Left cardiac atrium (tissue), 4 donors: Measurements from ENCODE around the gene SAMM50. TPM values are rescaled to one million over a fixed set of nuclear protein-coding genes. Genes with fewer than 3 reads are reported as not detected.
"Not testable (repeated sequence)": the region's sequence is repeated elsewhere in the genome, so short reads cannot be mapped to it uniquely, and the experiment has no call there.

Experiments
- ATAC-seq, 2 donors: fragments of 200-7000 bp; cut with Tn5 transposase; one replicate each; pipeline ENCODE4 v1.9.1; 2020; ENCODE audit warnings: mild to moderate bottlenecking in 2 of 2, moderate library complexity in 2 of 2
- DNase-seq: peaks from one replicate; pipeline ENCODE4 v3.0.0-alpha.2; 2020
- intact Hi-C, 2 donors: fragments of 100-400 bp; cut with DNase I; formaldehyde crosslinking; loops; one replicate each; pipeline versions ENCODE4 v1.14.1 to v1.15.1; 2022 to 2023
- total RNA-seq, 2 donors: library from RNA; stranded (reverse); fragmentation: NEBNext Ultra II Directional; extraction: Animal tissue kit (Norgen Biotek cat#: 25700); gene quantifications; one replicate each; pipeline ENCODE4 v1.2.1, GENCODE V29; 2021
- donor health status: DM: no; HTN: yes; CAD: no.
- donor health status: DM: no; HTN: yes; CAD: no; lungs with severe emphysema.
- donor health status: DM: yes; HTN: yes; CAD: no.
- donor health status: Dilated cardiomyopathy.

The SAMM50 gene
- total RNA-seq, 2 donors from 2014 or later: 55.5 to 67.6 TPM

DNA sequence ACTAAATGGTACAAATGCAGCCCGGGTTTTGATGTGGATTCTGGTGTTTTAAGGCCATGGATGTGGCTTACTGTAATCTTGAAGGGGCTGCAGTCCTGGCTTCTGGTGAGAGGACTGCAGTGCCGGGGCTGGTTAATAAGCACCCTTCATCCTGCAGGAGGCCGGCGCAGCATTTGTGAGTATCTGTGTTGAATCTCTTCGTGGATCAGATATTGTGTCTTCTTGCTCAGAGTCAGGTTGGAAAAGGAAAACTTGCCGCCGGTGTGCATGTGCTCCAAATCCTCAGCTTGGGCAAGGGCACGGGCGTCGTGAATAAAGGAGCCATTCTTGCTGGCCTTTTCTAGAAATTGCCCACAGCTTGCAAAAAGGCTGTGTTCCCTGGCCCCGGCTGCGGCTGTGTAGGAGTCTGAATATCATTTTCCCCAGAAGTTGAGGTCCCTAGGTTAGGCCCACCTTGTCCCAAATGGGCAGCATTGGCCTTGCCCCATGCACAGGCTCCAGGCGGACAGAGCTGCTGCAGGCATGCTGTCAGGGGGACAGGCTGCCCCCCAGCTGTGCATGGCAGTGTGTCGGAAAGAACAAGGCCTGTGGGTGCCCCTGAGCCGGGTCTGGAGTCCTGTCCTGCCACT, 39.9 kb downstream of the SAMM50 start:
- intact Hi-C loops: no loop called here
- DNase-seq (no peak), ATAC-seq (no peak)

DNA sequence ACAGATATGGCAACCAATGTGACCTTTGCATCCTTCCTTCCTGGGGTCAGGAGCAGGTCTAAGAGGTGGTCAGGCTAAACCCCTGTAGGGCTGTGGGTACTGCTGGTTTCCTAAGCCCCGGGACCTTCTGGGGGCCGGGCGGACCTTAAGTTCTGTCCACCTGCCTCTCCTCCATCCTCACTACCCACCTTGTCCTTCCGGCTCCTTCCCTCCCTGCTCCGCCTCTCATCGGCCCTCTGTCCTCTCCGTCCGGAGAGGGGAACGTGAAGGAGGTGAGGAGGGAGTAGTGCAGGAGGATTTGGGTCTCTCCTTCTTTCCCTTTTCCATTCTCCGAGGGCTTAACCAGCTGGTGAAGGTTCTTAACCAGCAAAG, 40.5 kb downstream of the SAMM50 start:
- intact Hi-C loops: no loop called here
- ATAC-seq: no peak
- DNase-seq: no peak

DNA sequence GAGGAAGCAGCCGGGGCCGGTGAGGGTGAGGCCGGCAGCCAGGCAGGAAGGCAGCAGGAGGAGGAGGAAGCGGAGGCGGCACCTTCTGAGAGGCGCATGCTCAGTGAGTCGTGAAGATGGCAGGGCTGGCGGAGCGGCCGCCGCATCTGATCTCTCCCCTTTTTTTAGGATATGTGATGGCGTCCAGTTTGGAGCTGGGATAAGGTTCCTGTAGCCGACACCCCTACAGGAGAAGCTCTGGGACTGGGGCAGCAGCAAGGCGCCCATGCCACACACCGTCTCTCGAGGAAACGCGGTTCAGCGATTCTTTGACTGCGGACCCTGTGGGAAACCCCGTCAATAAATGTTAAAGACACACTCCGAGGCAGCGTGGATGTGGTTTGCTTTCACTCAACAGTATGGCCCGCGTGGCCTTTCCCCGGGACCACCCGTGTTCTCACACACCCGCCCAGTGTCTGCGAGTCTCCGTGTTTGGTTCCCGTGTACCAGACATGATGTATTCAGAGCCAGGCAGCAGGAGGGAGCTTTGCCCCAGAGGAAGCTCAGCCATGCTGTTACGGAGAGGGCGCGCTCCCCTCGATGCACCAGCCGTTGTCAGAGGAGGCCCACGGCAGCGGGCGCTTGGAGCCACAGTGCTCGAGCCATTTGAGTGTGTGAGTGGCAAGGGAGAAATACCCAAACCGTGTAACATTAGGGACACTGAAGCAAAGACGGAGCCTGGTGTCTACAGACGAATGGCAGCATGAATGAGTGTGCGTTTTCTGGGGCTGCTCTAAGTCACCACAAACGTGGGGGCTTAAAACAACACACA, 41.1 kb downstream of the SAMM50 start:
- peak; percentile 28 to 47 for ATAC-seq
- intact Hi-C loops: no loop called here
- DNase-seq: peak; percentile 71

DNA sequence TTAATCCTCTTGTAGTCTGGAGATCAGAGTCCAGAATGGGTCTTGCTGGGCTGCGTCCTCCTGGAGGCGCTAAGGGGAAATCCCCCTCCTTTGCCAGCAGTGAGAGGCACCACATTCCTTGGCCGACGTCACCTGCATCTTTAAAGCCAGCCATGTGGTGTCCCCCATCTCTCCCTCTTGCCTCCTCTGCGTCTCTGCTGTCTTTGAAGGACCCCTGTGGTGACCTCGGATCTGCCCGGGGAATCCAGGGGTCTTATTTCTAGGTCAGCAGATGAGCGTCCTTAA, 41.7 kb downstream of the SAMM50 start:
- DNase-seq: no peak
- no peak for ATAC-seq
- intact Hi-C loops: no loop called here

DNA sequence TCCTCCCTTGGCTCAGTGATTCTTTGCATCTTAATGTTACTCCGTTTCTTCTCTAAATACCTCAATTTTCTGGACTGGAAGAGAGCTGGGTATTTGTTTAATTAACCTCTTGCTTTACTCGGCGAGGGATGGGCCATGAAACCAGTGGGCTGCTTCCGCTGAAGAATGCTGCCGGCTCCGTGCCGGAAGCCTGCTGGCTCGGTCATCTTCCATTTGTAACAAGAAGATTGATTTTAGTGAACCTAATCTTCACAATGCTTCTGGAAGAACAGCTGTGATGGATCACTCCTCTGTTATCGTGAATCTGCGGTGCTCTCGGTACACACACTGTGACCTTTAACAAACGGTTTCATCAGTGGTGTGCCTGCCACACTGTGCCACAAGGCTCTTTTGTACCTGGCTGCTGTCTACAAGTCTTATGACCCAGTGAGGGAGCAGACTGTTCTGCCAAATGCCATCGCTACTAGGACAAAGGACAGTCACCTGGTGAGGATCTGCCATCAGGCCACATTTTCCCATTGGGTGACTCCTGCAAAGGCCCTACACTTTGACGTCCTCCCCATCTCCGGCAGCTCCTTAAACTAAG, 43.5 kb downstream of the SAMM50 start:
- intact Hi-C loops: loop anchor here in 1 of 2 donors (2.0 kb wide), 1 partner anchor 86 kb away; no protein-coding TSS in a partner anchor
- ATAC-seq (peak; percentile 35 to 58), DNase-seq (peak; percentile 40)

DNA sequence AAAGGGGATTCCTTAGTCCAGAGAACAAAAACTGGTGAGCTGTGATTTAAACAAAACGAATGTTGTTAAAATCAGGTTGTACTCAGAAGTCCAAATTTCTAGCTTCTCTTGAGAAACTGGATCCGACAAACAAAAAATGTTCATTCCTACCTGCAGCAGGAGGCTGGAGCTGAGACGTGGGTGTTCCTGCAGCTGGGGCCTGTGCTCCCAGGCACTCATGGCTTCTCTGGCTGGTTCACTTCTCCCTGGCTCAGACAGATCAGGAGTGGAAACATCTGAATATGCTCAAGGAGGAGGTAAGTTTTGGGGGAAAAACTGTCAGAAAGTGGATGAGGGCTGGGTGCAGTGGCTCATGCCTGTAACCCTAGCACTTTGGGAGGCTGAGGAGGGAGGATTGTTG, 44.1 kb downstream of the SAMM50 start:
- intact Hi-C loops: loop anchor here in 1 of 2 donors (2.0 kb wide), 1 partner anchor 85 kb away; no protein-coding TSS in a partner anchor
- ATAC-seq (no peak), DNase-seq (no peak)

DNA sequence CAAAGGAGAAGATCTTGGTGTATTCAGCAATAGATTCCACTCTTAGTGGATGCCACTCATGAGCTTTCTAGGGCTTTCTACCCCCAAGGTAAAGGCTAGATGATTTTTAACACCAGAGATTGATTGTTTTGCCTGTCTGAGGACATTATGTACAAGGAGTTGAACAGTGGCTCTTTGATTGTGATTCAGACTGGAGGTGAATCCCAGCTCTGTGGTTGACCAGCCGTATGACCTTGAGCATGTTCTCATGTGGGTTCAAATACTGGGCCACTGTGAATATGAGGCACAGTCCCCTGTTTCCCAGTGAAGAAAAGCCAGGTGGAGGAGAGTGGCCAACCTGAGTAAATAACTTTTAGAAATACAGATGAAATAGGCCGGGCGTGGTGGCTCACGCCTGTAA, 44.9 kb downstream of the SAMM50 start:
- intact Hi-C loops: no loop called here
- DNase-seq (no peak), ATAC-seq (no peak)

DNA sequence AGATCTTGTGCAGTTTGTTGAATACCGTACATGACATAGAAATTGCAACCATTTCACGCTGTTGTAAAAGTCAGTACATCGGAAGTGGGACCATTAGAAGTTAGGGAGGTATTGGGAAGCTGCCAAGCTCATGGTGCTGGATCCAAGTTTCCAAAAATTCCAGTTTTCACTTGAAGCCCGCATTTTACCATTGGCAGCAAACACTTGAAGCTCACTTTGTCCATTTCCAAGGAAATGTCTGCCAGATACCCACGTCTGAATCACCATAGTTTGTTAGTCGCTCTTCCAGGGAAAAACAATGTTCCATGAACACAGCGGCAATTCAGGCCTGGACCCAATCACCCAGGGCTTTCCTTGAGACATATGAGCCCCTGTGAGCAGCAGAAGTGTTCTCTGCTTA, 46.3 kb downstream of the SAMM50 start:
- no peak for ATAC-seq
- DNase-seq: no peak
- intact Hi-C loops: no loop called here

DNA sequence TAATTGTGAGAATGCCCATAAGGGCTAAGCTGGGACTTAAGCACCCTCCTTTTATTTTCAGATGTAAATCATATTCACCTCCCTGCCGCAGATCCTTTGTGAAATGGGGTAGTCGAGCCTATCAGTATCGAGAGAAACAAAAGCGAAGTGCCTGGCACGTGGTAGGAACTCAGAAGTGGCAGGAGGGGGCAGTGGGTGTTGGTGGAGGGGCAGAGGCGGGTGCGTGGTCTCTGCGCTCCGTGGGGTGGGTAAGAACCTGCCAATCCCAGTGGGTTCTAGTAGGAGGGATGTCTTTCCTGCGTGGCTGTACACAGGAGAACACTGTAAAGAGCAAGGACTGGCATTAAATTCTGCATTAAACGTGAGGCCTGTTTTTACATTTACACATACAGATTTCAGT, 47.1 kb downstream of the SAMM50 start:
- DNase-seq (no peak), ATAC-seq (no peak)
- intact Hi-C loops: no loop called here

DNA sequence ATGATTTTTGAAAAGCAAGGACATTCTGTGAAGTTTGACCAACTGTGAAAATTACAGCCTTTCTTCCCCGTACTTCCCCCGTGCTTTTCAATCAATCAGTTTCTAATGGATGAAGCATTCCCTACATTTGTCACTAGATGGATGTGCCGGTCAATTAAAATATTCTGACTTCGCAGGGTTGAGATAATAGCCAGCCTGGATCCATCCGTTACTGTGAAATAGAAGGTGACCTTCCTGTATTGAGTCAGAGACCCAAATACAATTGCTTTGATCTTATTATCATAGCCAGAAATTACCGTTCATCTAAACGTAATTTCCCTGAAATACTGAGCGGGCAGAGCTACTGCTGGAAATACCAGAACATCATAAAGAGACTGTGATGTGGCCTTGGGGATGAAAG, 47.8 kb downstream of the SAMM50 start:
- no peak for DNase-seq
- intact Hi-C loops: no loop called here
- ATAC-seq: no peak

DNA sequence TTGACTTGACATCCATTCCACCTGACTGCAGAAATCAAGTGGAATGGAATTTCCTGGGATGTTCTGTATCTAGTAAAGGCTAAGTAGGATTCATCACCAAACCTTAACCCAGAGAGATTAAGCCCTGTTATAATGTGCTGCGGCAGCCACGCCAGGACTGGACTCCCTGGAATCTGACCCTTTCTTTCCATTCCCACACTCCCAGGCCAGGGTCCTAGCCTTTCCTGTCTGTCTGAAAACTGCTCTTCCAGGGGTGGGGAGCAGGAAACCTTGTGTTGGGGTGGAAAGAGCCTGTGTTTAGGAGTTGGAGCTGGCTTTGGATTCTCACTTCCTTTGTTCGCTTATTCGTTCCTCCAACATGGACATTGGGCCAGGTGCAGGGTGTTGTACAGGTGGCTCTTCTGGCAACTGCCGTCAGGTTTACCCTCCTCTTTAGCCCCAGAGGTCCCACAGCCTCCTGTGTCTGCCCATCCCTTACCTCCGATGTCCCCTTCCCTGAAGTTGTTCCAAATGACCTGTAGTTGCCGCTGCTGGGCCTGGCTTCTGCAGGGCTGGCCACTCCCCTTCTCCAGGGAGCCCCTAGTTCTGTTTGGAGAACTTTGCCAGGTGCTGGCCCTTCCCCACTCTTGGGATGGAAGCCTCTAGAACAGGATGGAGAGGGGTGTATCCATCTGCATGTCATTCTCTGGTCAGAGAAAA, 48.3 kb downstream of the SAMM50 start:
- peak; percentile 38 to 45 for ATAC-seq
- no peak for DNase-seq
- intact Hi-C loops: no loop called here

DNA sequence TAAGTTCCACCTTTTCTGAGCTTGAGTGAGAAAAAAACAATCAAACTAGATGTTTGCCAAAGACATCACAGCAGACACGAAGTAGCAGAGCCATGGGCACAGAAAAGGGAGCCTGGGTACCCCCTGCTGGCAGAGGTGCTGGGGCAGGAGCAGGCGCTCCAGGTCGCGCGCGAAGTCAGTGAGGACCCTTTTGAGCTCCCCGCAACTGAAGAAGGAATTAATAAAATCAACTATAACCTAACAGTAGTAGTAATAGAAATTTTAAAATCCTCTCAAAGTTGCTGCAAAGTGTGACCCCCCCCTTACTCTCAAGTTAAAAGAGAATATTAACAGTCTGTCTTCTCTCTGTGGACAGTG, 48.8 kb downstream of the SAMM50 start:
- intact Hi-C loops: no loop called here
- ATAC-seq (no peak), DNase-seq (no peak)

DNA sequence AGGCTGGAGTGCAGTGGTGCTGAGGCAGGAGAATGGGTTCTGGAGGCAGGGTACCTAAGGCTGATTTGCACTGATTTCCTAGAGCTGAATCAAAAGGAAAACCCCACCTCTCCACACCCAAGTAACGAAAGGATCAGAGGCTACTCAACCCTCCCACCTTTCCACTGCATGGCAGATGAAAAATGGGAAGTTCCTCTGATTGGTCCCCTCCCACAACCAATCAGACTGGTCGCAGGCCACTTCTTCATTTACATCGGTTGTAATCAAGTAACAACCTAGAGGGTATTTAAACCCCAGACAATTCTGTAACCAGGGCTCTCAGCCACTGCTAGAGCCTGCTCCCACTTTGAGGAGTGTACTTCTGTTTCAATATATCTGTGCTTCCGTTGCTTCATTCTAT, 50.3 kb downstream of the SAMM50 start:
- intact Hi-C loops: no loop called here
- DNase-seq (no peak), ATAC-seq (no peak)

DNA sequence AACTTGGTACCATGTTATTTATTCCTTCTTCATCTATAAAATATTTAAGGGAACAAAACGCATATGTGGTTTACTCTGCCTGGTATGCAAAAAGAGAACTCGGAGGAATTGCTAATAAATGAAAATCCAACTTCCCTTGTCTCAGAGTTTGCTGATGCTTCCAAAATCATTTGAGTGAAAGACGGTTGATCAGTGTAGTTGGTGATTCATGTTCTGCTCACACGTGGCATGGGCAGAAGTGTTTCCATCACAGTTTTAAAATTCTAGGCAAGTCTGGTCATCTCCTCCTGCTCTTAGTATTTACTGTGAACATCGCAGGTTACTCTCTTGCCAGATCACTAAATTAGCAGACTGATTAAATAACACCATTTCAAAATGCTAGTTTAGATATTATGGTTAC, 56.9 kb downstream of the SAMM50 start:
- intact Hi-C loops: no loop called here
- DNase-seq (no peak), ATAC-seq (peak in 1 of 2 donors; percentile 53)

DNA sequence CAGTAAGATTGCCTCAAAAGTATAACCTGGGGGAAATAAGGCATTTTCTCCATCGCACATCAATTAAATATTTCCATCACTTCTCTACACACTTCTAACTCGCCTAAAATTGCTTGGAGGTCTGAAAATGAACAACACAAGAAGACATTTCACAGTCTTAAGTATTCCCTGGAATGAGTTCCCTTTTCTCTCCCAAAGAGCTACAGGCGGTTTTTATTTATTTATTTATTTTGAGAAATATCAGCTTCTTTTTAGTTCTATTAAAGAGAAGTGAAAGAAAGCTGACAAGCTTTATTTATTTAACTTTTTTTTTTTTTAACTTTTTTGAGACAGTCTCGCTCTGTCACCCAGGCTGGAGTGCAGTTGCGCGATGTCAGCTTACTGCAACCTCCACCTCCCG, 57.3 kb downstream of the SAMM50 start:
- DNase-seq (no peak), ATAC-seq (no peak)
- intact Hi-C loops: no loop called here

DNA sequence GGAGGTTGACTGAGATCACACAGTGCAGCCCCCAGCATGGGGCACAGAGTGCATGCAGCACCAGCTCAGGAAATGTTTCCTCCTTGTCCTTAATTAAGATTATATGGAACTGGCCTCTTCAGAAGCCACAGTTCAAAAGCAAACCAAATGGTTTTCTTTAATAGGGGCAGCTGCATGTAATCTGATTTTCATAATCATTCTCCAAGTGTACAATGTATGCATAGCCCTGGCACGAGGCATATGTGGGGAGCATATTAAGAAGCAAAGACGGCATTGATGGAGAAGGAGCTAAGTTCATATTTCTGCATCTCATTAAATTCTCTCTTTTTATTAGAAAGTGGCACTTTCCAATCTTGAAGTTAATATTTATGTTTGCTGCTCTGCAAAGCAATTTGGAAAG, 59.0 kb downstream of the SAMM50 start:
- DNase-seq: no peak
- no peak for ATAC-seq
- intact Hi-C loops: no loop called here

DNA sequence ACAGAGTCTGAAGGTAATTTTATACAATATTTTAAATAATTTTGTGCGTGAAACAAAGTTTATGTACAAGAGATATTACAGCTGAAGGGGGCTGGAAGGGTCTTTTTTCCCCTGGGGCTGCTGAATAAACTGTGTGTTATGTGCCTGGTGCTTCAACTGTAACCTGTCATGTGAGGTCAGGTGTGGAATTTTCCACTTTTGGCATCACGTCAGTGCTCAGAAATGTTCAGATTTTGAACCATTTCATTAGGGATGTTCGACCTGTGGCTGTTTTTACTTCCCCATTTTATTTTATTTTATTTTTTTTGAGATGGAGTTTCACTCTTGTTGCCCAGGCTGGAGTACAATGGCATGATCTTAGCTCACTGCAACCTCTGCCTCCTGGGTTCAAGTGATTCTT, 61.3 kb downstream of the SAMM50 start:
- intact Hi-C loops, ATAC-seq, DNase-seq: not testable (repeated sequence)

DNA sequence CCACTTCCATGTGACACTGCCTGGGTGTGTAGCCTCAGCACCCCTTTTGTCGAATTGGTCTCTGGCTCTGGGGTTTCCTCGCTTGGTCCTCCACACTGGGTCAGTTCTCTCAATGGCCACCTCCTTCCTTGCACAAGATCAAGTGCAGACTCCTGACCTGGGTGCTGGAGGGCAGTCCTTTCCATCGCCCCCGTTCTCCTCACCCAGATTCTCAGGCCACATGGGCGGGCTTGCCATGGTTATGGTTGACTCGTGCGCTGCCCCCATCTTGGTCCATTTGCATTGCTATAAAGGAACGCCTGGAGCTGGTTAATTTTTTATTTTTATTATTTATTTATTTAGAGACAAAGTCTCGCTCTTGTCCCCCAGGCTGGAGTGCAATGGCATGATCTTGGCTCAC, 63.4 kb downstream of the SAMM50 start:
- intact Hi-C loops: no loop called here
- DNase-seq (no peak), ATAC-seq (no peak)

DNA sequence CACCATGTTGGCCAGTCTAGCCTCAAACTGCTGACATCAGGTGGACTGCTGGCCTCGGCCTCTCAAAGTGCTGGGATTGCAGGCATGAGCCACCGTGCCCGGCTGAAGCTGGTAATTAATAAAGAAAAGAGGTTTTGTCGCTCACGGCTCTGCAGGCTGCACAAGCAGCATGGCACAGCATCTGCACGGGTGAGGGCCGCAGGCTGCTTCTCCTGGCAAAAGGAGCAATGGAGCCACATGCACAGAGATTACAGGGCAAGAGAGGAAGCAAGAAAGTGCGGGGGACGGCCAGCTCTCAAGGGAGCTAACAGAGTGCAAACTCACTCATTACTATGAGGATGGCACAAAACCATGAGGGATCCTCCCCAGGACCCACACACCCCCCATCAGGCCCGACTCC, 64.2 kb downstream of the SAMM50 start:
- ATAC-seq (no peak), DNase-seq (no peak)
- intact Hi-C loops: no loop called here

DNA sequence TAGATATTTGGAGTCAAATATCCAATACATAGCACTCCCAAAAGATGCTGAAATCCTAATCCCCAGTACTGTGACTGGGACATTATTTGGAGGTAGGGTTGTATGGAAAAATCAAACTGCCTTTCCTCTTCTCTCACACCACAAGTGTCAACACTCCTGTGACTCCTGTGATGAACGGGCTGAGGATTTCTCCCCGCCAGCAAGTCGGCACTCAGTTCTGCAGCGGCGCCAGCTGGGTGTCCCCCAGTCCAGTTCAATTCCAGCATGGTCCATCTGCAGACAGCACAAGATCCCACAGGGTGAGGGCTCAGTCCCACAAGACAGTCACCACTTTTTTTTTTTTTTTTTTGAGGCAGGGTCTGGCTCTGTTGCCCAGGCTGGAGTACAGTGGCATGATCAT, 64.6 kb downstream of the SAMM50 start:
- ATAC-seq (peak; percentile 6 to 45), DNase-seq (peak; percentile 48)
- intact Hi-C loops: loop anchor here in 1 of 2 donors (10.0 kb wide), 1 partner anchor 55 kb away; no protein-coding TSS in a partner anchor
